Midbrain (tissue), 1 donor: ENCODE measurements around the gene STK32B.

Experiments
- DNase-seq: peaks from one replicate; lab custom pipeline; 2025; lab: John Stamatoyannopoulos, UW

STK32B gene

DNA sequence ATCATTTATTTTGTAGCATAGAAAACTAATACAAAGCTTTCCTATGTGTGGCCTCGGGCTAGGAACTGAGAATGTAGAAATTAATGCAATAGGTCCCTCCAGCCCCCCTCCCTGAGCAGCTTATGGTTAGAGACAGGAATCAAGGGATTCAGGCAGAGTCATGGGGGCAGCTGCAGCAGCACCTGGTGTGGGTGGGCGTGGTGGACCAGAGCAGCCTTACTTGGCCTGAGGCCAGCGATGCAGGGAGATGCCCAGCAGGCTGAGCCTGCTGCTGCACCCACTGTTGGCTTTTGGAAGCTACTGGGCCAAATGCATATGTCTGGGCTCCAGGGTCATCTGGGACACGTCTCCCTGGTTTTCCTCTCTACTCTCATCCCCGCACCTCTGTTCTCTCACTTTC lies 74.0 kb downstream of the STK32B start:
- no peak for DNase-seq

DNA sequence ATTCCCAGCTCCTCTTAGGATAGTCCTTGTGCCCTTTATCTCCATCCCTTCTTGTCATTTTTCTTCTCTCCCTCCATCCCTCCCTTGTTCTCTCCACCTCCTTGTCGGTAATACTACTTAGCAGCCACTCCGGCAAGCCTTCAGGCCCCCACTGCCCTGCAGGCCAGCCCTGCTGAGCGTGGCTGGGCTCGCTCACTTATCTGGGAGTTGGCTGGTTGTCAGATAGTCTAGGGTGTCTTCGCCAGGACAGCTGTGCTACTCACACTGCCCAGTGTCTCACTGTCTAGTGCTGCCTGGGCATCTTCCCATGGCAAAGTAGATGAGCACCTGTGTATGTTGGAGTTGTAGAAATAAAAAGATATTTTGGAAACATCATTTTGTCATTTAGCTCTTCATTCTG lies 75.0 kb downstream of the STK32B start:
- DNase-seq = no peak

DNA sequence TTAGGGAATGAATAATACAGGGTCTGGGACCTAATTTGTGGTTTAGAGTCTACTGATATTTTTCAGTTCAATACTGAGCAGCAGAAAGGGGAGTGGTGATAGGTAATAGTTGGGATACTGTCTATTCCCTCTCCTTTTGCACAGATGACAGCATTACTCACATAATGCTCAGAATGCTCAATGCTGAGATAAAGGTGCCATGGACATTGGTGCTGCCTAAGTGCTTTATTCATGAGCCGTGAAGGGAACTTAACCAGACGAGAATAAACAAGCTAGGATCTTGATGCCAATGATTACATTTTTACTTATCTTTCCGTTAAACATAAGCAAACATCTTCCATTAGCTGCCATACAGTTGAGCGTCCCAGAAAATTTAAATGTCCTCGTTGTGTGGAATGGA lies 75.6 kb downstream of the STK32B start:
- no peak for DNase-seq

DNA sequence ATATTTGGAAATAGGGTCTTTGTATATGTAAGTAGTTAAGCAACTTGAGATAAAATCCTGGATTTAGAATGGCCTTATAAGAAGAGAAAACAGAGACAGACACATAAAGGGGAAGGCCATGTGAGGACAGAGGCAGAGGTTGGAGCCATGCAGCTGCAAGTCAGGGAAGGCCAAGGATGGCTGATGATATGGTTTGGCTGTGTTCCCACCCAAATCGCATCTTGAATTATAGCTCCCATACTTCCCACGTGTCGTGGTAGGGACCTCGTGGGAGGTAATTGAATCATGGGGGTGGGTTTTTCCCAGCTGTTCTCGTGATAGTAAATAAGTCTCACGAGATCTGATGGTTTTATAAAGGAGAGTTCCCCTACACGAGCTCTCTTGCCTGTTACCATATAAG lies 76.3 kb downstream of the STK32B start:
- no peak for DNase-seq

DNA sequence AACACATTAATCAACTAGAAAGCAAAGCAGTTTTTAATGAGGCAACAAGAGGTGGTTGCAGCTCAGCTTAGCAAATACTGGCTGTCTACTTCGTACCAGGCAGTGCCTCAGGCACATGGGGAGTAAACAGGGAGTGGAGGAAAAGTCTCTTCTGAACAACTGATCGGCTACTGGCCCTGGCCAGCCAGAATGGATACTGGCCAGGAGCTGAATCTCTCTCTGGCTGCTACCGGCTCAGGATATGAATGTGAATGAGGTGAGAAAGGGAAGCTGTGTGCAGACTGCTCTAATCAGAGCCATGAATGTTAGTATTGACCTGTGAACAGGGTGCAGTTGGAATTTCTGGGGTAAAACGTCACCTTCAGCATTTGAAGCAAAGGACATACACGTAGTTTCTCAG lies 77.3 kb downstream of the STK32B start:
- peak; percentile 3 for DNase-seq

DNA sequence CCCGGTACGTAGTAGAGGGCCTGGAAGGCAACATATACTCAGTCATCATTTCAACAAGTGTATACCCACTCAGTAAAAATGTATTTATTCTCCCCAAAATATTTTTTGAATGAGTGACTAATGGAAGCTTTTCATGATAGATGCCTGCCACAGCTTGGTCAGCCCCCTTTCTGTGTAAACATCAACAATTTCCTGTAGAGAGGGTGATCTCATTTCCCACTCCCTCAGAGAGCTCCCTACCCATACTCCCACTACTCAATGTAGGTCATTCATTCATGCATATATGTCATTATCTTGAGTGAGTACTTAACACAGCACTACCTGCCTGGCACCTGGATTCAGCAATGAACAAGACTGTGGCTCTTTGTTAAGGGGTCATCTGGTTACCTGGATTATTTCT lies 81.9 kb downstream of the STK32B start:
- no peak for DNase-seq

DNA sequence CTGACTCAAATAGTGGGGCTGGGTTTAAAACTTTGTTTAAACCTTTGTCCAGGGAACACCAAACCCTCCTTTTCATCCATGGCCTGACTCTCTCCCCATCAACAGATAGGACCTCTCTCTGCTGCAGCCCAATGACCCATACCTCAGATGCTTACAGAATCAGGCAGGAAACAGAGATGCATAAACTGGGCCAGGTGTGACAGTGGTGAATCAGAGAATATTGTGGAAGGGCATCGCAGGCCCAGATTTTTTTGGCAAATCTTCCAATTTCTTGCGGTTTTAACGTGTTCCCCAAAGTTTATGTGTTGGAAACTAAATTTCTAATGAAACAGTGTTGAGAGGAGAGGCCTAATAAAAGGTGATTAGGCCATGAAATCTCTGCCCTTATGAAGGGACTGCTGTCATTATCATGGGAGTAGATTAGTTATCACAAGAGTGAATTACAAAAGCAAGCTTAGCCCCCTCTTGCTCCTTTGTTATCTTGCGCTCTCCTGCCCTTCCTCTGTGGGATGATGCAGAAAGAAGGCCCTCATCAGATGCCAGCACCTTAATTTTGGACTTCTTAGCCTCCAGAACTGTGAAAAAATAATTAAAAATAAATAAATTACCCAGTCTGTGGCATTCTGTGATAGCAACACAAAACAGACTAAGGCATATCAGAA lies 82.8 kb downstream of the STK32B start:
- DNase-seq = no peak

DNA sequence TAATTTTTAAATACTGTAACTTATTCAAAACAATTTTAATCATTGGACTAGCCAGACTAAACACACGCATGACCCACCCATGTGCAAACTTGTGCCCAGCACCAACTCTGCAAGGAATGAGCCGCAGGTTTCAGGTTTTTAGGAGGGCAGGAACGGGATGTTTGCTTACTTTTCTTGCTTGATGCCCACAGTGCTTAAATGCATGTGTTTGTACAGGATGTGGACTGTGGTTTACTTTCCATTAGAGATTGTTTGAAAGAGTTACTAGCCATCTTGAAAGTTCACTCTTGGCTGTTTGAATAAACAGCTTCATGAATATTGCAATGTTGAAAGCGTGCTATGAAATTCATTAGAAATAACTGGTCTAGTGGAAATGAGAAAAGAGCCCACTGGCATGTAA lies 83.3 kb downstream of the STK32B start:
- no peak for DNase-seq

DNA sequence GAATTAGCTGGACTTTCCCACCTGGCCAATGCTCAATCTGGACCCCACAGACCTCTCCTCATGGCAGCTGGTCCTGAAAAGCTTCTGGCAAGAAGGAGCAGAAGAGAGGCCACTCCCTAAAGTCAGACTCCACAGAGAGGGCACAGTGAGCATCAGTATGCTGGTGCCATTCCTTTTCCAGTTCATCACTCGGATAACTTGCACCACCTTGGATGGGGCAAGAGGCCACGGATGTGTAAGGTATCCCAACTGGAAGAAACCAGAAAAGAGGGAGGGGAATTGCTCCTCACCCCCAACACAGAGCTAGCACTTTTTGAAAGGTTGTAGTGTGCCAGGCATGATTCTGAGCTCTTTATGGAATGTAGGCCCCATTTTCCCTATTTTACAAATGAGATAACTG lies 85.9 kb downstream of the STK32B start:
- DNase-seq = no peak

DNA sequence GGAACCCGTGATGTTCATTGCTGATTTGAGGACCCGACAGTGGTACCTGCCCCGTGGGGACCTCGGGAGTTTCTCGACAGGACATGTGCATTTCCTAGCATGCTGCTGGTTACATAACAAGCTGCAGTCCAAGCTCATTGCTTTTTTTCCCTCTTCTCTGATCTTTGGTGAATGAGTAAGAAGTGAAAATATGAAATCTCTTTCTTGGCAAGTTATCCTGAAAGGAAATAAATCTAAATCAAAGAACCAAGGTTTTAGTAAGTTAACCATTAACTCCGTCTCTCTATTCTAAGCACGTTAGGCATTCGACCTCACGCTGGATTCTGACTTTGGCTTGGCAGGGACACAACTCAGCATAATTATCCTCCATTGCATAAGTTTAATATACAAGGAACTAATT lies 86.6 kb downstream of the STK32B start:
- DNase-seq = no peak

DNA sequence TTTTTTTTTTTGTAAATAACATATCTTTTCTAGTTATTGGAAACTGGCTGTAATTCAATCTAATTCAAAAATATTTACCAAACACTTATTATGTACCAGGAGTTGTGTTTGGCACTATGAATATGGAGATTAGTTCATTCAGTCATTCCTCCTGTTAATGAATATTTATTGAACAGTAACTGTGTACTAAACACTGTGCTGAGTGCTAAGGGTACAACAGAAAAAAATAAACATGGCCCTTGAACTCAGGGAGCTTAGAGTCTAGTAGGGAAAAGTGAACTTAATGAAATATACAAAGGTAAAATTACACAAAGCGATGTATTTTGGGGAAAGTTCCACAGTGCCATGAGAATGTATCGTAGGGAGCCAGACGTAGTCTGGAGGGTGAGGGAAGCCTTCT lies 87.1 kb downstream of the STK32B start:
- DNase-seq = no peak

DNA sequence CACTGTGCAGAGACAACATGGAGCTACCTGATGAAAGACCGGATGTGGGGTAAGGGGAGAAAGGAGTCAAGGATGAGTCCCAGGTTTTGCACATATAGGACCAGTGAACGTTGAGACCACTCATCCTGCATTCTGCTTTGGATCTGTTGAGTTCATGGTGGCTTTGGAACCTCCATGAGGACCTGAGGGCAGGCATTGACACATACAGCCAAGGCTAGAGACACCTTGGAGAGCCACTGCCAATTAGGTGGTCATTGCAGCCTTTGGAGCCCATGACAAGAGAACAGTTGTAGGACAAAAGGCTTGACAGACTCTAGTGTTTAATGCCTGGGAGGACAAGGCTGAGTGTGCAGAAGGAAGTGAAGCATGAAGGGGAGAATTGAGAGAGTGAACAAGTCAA lies 87.9 kb downstream of the STK32B start:
- no peak for DNase-seq

DNA sequence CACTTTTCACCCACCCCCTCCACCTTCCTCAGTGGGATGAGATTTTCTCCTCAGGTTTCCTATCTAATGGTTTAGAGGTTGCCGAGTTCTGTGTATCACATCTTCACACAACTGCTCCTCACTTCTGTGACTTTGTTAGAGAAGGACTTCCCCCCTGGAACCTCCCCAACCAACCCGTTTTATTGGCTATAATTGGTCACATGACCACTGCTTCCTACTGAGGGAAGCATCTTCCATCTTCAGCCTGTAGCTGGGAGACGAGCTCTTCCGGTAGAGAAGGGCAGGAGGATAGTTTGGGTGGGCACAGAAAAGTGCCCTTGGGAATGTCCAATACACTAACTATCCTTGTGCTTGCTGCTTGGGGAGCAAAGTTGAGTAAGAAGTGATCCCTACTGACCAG lies 90.5 kb downstream of the STK32B start:
- no peak for DNase-seq

DNA sequence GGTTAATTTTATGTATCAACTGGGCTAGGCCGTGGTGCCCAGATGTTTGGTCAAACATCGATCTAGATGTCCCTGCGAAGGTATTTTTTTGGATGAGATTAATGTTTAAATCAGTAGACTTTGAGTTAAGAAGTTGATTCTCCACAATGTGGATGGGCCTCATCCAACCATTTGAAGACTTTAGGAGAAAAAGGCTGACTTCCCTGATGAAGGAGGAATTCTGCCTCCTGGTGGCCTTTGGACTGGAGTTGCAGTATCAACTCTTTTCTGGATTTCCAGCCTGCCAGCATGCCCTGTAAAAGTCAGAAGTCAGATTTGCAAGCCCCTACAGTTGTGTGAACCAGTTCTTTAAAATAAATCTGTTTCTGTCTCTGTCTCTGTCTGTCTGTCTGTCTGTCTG lies 91.4 kb downstream of the STK32B start:
- DNase-seq = peak; percentile 5

DNA sequence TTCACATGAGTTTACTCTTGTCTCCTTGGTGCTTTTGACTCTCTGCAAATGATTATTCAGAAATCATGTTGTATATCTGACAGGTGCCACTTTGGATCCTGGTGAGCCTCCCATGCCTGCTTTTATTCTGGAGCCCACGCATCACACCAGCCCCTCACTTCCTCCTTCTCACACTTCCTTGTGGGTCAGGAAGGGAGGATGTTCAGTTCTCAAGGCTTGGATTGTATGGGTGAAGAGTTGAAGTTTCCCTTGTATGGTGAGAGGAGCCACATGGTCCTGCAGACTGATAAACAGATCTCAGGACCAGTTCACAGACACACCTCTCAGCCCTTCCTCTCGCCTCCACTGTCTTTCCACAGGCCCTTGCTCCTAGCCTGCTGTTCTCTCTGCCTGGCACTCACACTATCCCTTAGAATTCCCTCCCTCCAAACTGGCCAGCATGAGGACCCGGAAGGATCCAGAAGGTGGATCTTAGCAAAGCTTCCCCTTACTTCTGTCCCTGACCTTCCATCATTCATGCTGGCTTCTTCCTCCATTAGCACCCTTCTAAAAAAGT lies 92.1 kb downstream of the STK32B start:
- DNase-seq = no peak

DNA sequence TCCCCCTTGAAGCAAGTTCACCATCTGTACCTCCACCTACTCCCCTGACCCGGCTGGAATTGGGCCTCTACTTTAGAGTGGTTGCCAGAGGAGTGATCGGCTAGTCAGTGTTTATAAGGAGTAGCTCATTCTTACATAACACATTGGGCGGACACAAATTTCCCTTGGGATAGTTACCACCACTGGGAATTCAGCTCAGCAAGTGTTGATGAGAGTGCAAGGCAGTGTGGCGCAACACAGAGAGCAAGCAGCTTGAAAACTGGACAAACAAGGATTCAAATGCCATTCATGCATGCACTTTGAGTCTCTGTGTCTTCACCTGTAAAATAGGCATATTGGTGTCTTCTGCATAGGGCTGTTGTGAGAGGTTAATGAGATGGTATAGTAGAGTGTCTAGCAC lies 92.7 kb downstream of the STK32B start:
- no peak for DNase-seq

DNA sequence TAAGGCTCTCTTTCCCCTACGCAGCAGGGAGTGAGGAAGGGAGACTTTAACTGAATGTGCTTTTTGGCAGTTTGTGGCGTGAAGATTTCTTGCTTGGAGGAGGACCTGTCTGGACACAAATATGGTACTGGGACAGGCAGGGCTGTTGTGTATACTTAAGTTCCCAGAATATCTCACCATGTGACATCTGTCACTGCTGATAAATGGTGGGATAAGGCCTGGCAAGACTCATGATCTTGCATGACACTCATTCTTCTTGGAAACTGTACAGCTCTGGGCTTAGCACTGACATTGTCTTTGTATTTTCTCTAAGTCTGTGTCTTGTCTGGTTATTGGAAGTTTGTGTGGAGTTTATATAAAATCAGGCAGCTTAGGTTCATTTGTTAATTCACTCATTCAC lies 93.1 kb downstream of the STK32B start:
- no peak for DNase-seq

DNA sequence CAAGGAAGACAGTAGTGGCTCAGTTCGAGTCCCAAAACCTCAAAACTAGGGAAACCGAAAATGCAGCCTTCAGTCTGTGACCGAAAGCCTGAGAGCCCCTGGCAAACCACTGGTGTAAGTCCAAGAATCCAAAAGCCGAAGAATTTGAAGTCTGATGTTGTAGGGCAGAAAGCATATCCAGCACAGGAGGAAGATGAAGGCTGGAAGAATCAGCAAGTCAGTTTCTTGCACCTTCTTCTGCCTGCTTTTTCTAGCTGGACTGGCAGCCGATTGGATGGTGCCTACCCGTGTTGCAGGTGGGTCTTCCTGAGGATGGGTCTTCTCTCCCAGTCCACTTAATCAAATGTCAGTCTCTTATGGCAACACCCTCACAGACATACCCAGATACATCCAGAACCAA lies 95.0 kb downstream of the STK32B start:
- no peak for DNase-seq

DNA sequence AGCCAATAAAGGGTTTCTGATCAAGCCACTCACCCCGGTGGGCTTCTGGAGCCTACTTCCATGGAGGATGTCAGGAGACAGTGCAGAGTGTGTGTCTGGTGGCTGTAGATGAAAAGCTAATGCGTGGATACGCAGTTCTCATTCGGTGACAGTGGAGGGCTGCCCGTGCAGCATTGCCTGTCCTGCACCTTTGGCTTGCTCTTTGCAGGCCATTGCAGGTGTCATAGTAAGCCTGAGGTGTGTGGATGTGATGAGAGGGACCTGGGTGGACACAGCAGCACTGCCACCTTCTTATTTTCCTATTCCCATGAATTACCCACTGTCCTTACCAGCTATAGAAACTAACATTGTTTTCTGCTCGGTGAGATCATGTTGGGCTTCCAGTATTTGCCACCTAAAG lies 101.2 kb downstream of the STK32B start:
- DNase-seq = no peak

DNA sequence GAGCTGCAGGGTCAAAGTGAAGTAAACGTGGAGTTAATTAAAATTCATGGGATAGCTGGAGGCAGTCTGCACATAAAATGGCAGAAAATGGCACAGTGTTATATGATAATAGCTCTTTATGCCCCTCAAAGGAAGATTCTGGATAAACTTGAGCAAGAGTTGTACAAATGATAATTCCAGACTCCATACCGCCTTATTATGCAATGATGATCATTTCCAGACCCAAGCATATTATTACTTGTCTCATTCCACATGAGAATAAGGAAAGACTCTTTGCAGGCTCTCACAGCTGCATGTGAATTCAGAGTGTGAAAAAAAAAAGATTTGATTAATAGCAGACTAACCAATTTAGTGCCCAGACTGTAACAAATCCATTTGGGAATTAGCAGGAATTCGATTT lies 105.4 kb downstream of the STK32B start:
- no peak for DNase-seq

DNA sequence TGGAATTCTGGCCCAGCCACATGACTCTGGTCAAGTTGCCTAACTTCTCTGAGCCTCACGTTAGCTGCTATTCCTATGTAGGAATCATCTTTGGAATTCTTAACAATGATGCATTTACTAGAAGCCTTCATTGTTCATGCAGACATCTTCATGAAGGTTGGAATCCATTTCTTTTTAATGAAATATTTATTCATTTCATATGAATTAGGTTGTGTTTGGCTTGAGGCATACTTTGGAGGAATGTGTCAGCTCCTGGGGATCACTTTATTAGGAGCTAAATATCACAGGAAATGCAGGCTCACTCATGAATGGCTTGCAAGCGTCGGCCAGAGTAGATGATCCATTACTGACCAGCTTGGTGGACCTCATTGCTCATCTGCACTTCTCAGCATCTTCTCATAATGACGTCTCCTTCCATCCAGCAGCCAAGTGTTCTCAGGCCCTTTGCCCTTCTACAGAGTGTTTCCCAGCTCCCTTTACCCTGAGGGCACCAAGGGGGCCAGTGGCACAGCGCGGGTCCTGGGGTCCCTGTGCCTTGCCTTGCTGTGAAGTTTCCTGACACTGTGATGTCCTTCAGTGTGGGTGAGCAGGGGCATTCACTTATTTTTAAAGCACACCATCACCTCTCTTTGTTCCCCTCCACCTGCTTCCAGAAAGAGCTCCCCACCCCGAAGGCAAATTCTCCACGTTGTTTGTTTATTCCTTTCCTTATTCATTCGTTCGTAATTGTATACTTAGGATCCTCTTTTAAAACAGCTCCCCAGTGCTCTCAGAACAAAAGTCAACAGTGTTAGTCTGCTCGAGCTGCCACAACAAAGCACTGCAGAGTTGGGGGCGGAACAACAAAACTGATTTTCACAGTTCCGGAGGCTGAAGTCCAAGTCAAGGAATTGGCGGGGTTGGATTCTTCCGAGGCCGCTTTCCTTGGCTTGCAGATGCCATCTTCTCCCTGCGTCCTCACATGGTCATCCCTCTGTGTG lies 106.8 kb downstream of the STK32B start:
- no peak for DNase-seq

DNA sequence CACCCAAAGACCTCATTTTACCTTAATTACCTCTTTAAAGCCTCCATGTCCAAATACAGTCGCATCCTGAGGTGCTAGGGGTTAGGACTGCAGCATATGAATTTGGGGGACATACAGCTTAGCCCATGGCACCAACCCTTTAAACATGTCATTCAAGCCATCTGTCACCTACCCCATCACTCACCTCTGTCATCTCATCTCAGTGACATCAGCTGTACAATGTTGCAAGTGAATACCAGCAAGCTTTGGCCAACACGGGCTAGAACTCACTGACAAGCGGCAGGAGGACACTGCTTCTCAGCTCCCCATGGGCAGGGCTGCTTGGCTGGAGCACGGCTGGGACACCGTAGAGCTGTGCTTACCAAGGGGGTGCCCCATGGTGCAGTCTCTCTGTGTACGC lies 107.5 kb downstream of the STK32B start:
- no peak for DNase-seq

DNA sequence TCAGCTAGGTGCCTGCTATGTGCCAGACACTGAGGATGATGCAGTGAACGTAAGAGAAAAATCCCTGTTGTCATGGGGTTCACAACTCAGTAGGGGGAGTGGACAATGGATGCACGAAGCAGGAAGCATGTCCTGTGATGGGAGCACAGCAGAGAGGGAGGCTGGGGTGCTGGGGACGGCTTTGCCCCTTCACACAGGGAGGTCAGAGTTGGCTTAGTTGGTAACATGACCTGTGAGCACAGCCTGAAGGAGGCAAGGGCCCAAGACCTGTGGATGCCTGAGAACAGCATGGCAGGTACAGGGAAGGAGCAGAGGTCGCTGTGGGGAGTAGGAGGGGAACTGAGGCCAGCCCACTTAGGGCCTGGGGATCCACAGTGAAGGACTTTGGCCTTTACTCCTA lies 109.4 kb downstream of the STK32B start:
- no peak for DNase-seq
